Hematopoietic multipotent progenitor cell treated with erythropoietin and hydrocortisone succinate and interleukin-3 and kit ligand, for 6 days (in vitro differentiated cells): ENCODE results near the gene CPZ.

ENCODE experiments used
- DNase-seq: peaks from one replicate; pipeline ENCODE4 v3.0.0-alpha.2; 2015

Gene CPZ

GRCh38 chr4:8592366-8593263 is at the start of gene CPZ:
TSS of gene CPZ (plus strand) at chr4:8592765. CDS start at chr4:8592834, 69 bp downstream.
- no peak for DNase-seq

DNA sequence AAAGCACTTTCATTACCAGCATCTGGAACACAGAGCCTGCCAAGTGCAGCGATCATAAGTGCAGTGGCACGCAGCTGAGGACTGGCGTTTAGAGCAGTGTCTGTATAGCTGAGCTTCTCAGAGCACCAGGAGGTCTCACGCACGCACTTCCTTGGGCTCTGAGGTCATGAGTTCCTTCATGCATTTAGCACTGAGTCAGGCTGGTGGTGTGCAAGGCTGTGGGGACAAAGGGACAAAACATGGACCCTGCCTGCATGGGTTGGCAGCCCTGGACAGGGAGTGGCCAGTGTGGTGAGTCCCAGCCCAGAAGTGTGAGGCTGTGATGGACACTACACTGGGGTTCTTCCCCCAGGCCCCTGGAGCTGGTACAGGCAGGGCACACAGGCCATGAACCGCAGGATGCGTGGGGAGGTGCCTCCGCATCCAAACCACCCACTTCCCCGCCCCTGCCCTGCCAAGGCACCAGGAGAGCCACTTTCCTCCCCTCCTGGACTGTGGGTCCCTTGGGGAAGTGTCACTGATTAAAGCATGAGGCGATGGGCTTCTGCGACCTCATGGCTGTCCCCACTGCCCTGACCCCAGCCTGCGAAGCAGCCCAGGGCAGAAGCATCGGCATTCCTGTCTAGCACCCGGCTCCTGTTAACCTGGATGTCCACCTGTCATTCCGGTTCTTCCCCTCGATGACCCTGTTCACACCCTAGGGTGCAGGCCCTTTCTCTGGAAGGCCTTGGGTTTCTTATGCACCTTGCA is 49.6 kb upstream of the CPZ start:
- DNase-seq = no peak

- no peak for DNase-seq
These were observed 48.9 kb upstream of the CPZ start for GRCh38 chr4:8543623-8544022.

GRCh38 chr4:8544282-8544681 is 48.3 kb upstream of the CPZ start:
- no peak for DNase-seq

DNA sequence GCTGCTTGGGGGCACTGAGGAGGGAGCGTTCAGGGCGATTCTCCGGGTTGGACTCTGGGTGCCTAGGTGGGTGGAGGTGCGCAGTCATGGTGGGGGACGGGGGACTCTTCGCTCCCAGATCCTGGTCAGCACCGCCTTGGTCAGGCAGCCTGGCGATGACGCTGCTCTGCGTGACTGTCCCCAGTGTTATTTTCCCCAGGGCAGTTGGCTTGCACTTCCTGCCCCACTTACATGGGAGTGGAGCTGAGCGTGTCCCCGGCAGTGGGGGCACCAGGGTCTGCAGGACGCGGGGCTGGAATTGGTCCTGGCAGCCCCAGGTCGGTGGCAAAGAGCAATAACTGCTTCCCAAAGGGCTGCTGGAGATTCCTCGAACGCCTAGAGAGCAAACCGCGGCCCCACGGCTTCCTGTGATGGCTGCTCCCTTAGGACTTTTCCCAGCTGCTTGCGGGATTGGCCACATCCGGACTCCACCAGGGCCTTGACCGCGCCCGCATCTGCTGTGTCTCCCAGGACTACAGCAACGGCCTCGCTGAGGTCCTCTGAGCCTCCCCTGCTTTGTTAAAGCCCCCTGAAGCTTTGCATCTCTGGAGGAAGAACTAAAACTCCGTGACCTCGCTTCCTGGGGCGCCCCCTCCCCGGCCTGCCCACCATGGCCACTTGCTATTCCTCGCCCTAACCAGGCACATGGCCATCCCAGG is 47.7 kb upstream of the CPZ start:
- no peak for DNase-seq

- no peak for DNase-seq
These were observed 47.2 kb upstream of the CPZ start for GRCh38 chr4:8545439-8545765.

GRCh38 chr4:8546766-8547107 is 45.8 kb upstream of the CPZ start:
- no peak for DNase-seq

GRCh38 chr4:8547108-8547911 is 45.3 kb upstream of the CPZ start:
- peak; percentile 3 for DNase-seq

DNA sequence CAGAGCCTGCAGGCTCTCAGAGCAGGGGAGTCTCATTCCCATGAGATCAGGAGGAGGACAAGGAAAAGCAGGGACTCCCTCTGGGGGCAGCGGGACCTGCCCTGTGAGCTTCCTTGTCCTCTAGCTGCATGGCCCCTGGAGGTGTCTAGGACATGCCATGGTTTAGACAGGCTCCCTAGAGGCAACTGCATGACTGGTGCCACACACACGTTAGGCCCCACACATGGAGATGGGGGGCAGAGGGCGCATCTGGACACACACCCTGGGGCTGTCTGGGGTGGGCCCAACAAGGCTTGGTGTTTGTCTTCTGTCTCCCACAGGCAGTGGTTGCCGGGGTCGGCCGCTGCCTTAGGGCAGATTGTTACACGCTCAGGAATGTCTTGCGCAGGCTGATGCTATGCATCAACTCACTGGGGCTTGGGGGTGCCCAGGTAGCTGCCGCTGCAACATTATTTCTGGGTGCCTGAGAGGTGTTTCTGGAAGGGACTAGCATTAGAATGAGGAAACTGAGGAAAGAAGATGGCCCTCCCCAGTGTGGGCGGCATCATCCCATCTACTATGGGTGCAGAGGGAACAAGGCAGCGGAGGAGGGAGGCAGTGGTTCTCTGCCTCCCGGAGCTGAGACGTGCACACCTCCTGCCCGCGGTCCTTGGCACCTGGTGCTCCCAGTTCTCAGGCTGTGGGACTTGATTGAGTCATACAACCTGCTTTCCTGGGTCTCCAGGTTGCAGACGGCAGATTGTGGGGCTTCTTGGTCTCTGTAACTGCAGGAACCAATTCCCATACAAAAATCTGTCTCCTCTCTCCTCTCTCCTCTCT is 44.4 kb upstream of the CPZ start:
- DNase-seq = no peak

DNA sequence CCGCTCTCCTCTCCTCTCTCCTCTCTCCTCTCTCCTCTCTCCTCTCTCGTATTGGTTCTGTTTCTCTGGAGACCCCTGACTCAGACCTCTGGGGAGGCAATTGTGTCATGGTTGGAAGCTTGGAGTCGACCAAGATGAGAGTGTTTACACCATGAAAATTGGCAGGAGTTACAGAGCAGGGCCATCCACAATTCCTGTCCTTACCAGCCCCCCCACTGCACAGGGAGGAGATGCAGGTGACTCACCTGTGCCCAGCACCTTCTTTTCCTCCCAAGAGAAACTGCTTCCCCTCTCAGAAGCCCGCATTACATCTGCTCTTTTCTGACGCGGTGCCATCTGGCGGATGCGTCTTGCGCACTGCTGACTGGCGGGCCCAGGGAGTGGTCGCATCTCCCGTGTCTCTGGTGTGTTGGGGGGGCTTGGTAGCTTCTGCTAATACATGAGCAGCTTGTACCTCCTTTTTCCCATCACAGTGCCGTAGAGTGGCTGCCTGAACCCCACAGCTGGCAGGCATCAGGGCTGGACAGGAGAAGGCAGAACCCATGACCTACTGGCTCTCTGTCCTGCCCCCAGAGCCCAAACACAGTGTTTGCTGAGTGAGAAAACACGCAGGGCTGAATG is 43.7 kb upstream of the CPZ start:
- no peak for DNase-seq

GRCh38 chr4:8549352-8549931 is 43.1 kb upstream of the CPZ start:
- no peak for DNase-seq

DNA sequence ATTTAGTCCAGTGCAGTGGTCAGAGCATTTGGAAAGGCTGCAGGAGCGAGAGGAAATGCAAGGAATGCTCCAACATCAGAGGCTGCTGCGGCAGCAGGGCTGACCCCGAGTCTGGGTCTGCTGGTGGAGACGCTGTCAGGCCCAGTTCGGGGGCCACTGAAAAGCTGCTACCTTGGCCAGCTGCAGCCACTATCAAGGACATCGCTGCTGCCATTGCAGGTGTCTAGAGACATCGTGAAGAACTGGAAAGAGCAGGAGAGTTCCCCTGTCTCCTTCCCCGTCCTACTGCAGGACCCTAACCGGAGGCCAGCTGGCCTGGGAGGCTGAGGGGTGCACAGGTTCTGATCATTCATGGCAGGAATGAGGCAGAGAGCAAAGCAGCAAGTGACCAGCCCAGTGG is 41.9 kb upstream of the CPZ start:
- no peak for DNase-seq

DNA sequence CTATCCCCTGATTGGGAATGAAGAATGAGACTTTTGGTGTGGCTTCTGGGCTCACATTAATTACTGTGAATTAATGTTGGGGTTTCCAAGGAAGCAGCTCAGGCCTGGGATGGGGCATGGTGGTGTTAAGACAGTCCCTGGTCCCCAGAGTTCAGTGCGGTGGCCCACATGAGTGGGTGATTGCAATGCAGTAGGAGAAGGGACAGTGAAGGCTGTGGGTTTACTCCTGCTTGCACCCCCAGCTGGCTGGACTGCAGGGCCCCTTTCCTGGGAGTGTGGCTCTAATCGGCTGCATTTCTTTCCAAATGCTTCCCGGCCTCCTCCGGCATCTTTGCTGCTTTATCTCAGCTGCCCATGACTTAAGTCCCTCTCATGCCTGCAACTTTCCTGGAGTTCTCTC is 40.5 kb upstream of the CPZ start:
- DNase-seq = no peak

GRCh38 chr4:8552581-8553205 is 39.9 kb upstream of the CPZ start:
- no peak for DNase-seq

DNA sequence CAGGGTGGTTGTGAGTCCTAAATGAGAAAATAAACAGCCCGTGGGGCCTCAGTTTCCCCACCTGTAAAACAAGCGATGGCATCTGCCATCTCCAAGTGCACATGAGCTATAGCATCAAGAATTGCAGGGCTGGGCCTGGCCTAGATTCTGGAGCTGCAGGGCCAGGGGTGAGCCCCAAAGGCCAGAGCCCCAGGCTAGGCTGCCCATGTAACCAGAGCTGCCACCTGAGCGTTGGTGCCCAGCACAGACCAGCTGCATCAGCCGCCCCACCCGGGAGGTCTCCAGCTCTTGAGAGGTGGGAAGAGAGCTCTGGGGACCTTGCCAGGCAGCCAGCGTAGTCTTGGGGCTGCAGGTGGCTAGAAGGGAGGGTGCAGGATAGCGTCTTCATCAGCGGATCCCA is 39.3 kb upstream of the CPZ start:
- DNase-seq = no peak

- no peak for DNase-seq
These were observed 38.6 kb upstream of the CPZ start for GRCh38 chr4:8553991-8554405.

DNA sequence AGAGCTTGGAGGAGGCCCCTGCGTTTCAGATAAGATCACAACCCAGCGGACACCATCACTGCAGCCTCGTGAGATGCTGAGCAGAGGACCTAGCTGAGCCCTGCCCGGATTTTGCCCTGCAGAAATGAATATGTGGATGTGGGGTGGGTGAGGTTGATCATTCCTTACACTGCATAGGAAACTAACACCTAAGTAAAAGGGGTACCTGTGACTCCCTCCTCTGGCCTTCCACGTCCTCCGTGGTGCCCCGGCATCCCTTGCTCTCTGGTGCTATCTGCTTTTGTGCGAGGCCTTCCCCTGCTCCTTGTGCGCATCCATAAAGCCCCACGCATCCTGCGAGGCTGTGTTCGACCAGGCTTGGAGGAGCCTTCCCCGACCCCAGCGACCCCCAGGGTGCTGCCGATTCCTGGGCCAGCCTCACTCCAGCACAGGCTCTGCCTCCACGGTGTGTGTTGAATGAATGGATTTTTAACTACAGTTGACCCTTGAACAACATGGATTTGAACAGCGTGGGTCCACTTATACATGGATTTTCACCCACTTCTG is 37.9 kb upstream of the CPZ start:
- DNase-seq = no peak

DNA sequence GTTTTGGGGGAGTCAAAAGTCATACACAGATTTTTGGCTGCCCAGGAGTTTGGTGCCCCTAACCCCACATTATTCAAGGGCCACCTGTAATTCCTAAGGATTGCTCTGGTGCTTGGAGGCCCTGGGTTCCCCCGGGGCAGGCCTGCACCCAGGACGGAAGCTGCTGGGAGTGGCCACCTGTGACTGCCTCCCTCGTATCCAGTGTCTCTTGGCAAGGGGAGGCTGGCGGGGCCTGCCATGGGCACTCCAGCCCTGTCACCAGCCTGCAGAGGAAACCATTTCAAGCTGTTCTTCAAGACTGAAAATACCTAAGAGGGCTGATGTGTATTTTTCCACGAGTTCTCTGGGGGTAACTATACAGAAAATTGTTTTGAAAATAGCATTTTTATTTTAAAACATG is 36.8 kb upstream of the CPZ start:
- no peak for DNase-seq

GRCh38 chr4:8556341-8557150 is 36.0 kb upstream of the CPZ start:
- DNase-seq = no peak
